MM.1S (cell line): ENCODE measurements around the gene CNTLN.

Experiments used
- DNase-seq: peaks from one replicate; pipeline ENCODE4 v3.0.0-alpha.2; 2015
- H2AFZ ChIP-seq: fragments of 300-600 bp; sonication (generic); 2 replicates; pipeline ENCODE4 v1.6.0; 2016; ENCODE audit warnings: antibody characterized with exemption, low read length
- H3F3A ChIP-seq: fragments of 300-600 bp; sonication (generic); 2 replicates; pipeline ENCODE4 v1.6.1; 2016; ENCODE audit warnings: mild to moderate bottlenecking, antibody characterized with exemption, low read length, moderate library complexity, mixed read lengths; ENCODE audit not compliant: insufficient read depth
- H3K27ac ChIP-seq: fragments of 300-600 bp; sonication (generic); 2 replicates; pipeline ENCODE4 v1.5.1; 2016; ENCODE audit warnings: mild to moderate bottlenecking, low read length
- H3K27me3 ChIP-seq: fragments of 300-600 bp; sonication (generic); replicated peaks from 2 replicates; pipeline ENCODE4 v1.6.0; 2016; ENCODE audit warnings: low read length; ENCODE audit not compliant: insufficient read depth
- H3K36me3 ChIP-seq: fragments of 300-600 bp; sonication (generic); replicated peaks from 2 replicates; pipeline ENCODE4 v1.6.1; 2016; ENCODE audit warnings: mild to moderate bottlenecking, low read length, mixed read lengths; ENCODE audit not compliant: insufficient read depth
- H3K4me1 ChIP-seq: fragments of 300-600 bp; sonication (generic); 2 replicates; pipeline ENCODE4 v1.6.1; 2016; ENCODE audit warnings: low read length, mixed read lengths
- H3K4me2 ChIP-seq: fragments of 300-600 bp; sonication (generic); 2 replicates; pipeline ENCODE4 v1.6.0; 2016; ENCODE audit warnings: low read depth, low read length
- H3K4me3 ChIP-seq: fragments of 300-600 bp; sonication (generic); 2 replicates; pipeline ENCODE4 v1.5.1; 2016; ENCODE audit warnings: low read length, mixed read lengths
- H3K79me2 ChIP-seq: fragments of 300-600 bp; sonication (generic); 2 replicates; pipeline ENCODE4 v1.6.1; 2016; ENCODE audit warnings: mixed run types, low read length, mixed read lengths
- H3K9ac ChIP-seq: fragments of 300-600 bp; sonication (generic); 2 replicates; pipeline ENCODE4 v1.6.1; 2016; ENCODE audit warnings: low read length, mixed read lengths
- H3K9me2 ChIP-seq: fragments of 300-600 bp; sonication (generic); replicated peaks from 2 replicates; pipeline ENCODE4 v1.6.1; 2016; ENCODE audit warnings: mild to moderate bottlenecking, low read length, mixed read lengths; ENCODE audit not compliant: insufficient read depth
- H3K9me3 ChIP-seq: fragments of 300-600 bp; sonication (generic); replicated peaks from 2 replicates; pipeline ENCODE4 v1.6.1; 2016; ENCODE audit warnings: mild to moderate bottlenecking, low read length, mixed read lengths; ENCODE audit not compliant: insufficient read depth
- H4K20me1 ChIP-seq: fragments of 300-600 bp; sonication (generic); 2 replicates; pipeline ENCODE4 v1.6.1; 2016; ENCODE audit warnings: mild to moderate bottlenecking, low read length, moderate library complexity, mixed read lengths; ENCODE audit not compliant: insufficient read depth
- CTCF ChIP-seq: fragments of 300-600 bp; sonication (generic); IDR thresholded peaks from 2 replicates; pipeline ENCODE4 v1.5.1; 2016; ENCODE audit warnings: antibody characterized with exemption, low read length, mixed read lengths
- EZH2 ChIP-seq: fragments of 300-600 bp; sonication (generic); optimal IDR thresholded peaks from 2 replicates; pipeline ENCODE3; 2017; ENCODE audit warnings: low read depth, mild to moderate bottlenecking, antibody characterized with exemption, low read length, mixed read lengths
- EZH2phosphoT487 ChIP-seq: fragments of 300-600 bp; sonication (generic); IDR thresholded peaks from 2 replicates; pipeline ENCODE4 v1.6.1; 2018; ENCODE audit warnings: antibody characterized with exemption, low read length

CNTLN gene

GRCh38 chr9:17361378-17361777, 226.5 kb downstream of the CNTLN start:
- no peak overlapping the region for H3K27ac ChIP-seq
- no peaks in the 10 kb centered on the region for H3K27me3 ChIP-seq
- H3K9ac ChIP-seq: no peak overlapping the region
- no peak overlapping the region for H3K4me3 ChIP-seq
- no peak overlapping the region for H3K4me2 ChIP-seq
- H3K9me3 ChIP-seq: no peaks in the 10 kb centered on the region
- H2AFZ ChIP-seq: no peak overlapping the region
- H3K4me1 ChIP-seq: no peaks in the 10 kb centered on the region
- H4K20me1 ChIP-seq: no peaks in the 10 kb centered on the region
- H3K36me3 ChIP-seq: no peaks in the 10 kb centered on the region
- TF ChIP-seq CTCF: no peak
- no peak for TF ChIP-seq EZH2
- TF ChIP-seq EZH2phosphoT487: no peak
- no peaks in the 10 kb centered on the region for H3K79me2 ChIP-seq
- H3F3A ChIP-seq: no peaks in the 10 kb centered on the region
- H3K9me2 ChIP-seq: no peaks in the 10 kb centered on the region
- DNase-seq: no peak

- Histone ChIP-seq H3K4me3 (no peak overlapping the region), H3K4me2 (no peak overlapping the region), H3K27me3 (no peaks in the 10 kb centered on the region), H3K9me3 (no peaks in the 10 kb centered on the region), H3K36me3 (no peaks in the 10 kb centered on the region), H3K79me2 (no peaks in the 10 kb centered on the region), H3K27ac (no peak overlapping the region), H4K20me1 (no peaks in the 10 kb centered on the region), H2AFZ (no peak overlapping the region), H3K9ac (no peak overlapping the region), H3K9me2 (no peaks in the 10 kb centered on the region), H3K4me1 (no peaks in the 10 kb centered on the region), H3F3A (no peaks in the 10 kb centered on the region)
- no peak for DNase-seq
- no peak for TF ChIP-seq EZH2phosphoT487
Measured at GRCh38 chr9:17367035-17367434, 232.2 kb downstream of the CNTLN start.

GRCh38 chr9:17380126-17380861, 245.5 kb downstream of the CNTLN start:
- Histone ChIP-seq H3K9me2 (no peaks in the 10 kb centered on the region), H2AFZ (no peak overlapping the region), H3K27me3 (no peaks in the 10 kb centered on the region), H3K4me2 (no peak overlapping the region), H4K20me1 (no peaks in the 10 kb centered on the region), H3K4me3 (no peak overlapping the region), H3F3A (no peaks in the 10 kb centered on the region), H3K9me3 (no peaks in the 10 kb centered on the region), H3K27ac (no peak overlapping the region), H3K4me1 (no peaks in the 10 kb centered on the region), H3K9ac (no peak overlapping the region), H3K79me2 (no peaks in the 10 kb centered on the region), H3K36me3 (no peaks in the 10 kb centered on the region)
- DNase-seq: no peak
- TF ChIP-seq EZH2phosphoT487: no peak
- TF ChIP-seq EZH2: no peak

- Histone ChIP-seq H3K36me3 (no peaks in the 10 kb centered on the region), H4K20me1 (no peaks in the 10 kb centered on the region), H3K79me2 (no peaks in the 10 kb centered on the region), H2AFZ (no peak overlapping the region), H3K27ac (no peak overlapping the region), H3K9me3 (no peaks in the 10 kb centered on the region), H3K9ac (no peak overlapping the region), H3K27me3 (no peaks in the 10 kb centered on the region), H3K4me2 (no peak overlapping the region), H3K9me2 (no peaks in the 10 kb centered on the region), H3K4me1 (no peaks in the 10 kb centered on the region), H3K4me3 (no peak overlapping the region), H3F3A (no peaks in the 10 kb centered on the region)
- no peak for DNase-seq
- TF ChIP-seq CTCF (no peak), EZH2 (no peak), EZH2phosphoT487 (no peak)
Measured at GRCh38 chr9:17387565-17387964, 252.7 kb downstream of the CNTLN start.
